Left ventricle myocardium inferior (tissue), 1 donor: ENCODE results near the gene DNASE1L2. TPM values are rescaled to one million over a fixed set of nuclear protein-coding genes. Genes with fewer than 3 reads are reported as not detected.
"Not testable (repeated sequence)": the region's sequence is repeated elsewhere in the genome, so short reads cannot be mapped to it uniquely, and the experiment has no call there.

ENCODE experiments used
- DNase-seq: peaks from one replicate; pipeline ENCODE4 v3.0.0-alpha.2; 2020
- H3K27ac ChIP-seq: fragments of 200-600 bp; replicated peaks from 2 replicates; pipeline ENCODE4 v1.8.0; 2021
- H3K27me3 ChIP-seq: fragments of 200-600 bp; 2 replicates; pipeline ENCODE4 v1.8.0; 2021; ENCODE audit warnings: low read depth
- H3K36me3 ChIP-seq: fragments of 200-600 bp; 2 replicates; pipeline ENCODE4 v1.8.0; 2021
- H3K4me1 ChIP-seq: fragments of 200-600 bp; 2 replicates; pipeline ENCODE4 v1.8.0; 2021
- H3K4me3 ChIP-seq: fragments of 200-600 bp; 2 replicates; pipeline ENCODE4 v1.8.0; 2021; ENCODE audit warnings: mild to moderate bottlenecking, moderate library complexity
- H3K9me3 ChIP-seq: fragments of 200-600 bp; replicated peaks from 2 replicates; pipeline ENCODE4 v1.8.0; 2021
- intact Hi-C: fragments of 100-400 bp; cut with micrococcal nuclease; formaldehyde crosslinking; loops from one replicate; pipeline ENCODE4 v1.11.0; 2022
- total RNA-seq: library from RNA; stranded (reverse); fragmentation: NEBNext Ultra II Directional; extraction: Animal tissue kit (Norgen Biotek cat#: 25700); gene quantifications from one replicate; pipeline ENCODE4 v1.2.1, GENCODE V29; 2021
- TF ChIP-seq, protein P1 (sequence below): fragments of 200-600 bp; IDR thresholded peaks from 2 replicates; pipeline ENCODE4 v1.8.0; 2021; ENCODE audit warnings: antibody characterized with exemption, mild to moderate bottlenecking, borderline replicate concordance
- donor health status: DM: no; HTN: yes; CAD: no; lungs with severe emphysema.

The DNASE1L2 gene
- total RNA-seq, 1 donor from 2014 or later, result 0.47 TPM

DNA sequence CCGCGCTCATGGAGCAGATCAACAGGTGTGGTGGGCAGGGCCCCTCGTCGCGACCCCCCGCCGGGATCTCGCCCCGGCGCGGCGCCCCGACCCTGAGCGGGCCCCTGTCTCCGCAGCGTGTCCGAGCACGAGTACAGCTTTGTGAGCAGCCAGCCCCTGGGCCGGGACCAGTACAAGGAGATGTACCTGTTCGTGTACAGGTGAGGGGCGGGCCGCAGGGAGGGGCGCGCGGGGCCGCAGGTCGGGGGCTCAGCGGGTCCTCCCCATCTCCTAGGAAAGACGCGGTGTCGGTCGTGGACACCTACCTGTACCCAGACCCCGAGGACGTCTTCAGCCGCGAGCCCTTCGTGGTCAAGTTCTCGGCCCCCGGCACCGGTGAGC lies 848 bp downstream of the DNASE1L2 start:
- H3K27ac ChIP-seq, result no peak overlapping the region
- DNase-seq, result no peak
- TF ChIP-seq, protein P1, sequence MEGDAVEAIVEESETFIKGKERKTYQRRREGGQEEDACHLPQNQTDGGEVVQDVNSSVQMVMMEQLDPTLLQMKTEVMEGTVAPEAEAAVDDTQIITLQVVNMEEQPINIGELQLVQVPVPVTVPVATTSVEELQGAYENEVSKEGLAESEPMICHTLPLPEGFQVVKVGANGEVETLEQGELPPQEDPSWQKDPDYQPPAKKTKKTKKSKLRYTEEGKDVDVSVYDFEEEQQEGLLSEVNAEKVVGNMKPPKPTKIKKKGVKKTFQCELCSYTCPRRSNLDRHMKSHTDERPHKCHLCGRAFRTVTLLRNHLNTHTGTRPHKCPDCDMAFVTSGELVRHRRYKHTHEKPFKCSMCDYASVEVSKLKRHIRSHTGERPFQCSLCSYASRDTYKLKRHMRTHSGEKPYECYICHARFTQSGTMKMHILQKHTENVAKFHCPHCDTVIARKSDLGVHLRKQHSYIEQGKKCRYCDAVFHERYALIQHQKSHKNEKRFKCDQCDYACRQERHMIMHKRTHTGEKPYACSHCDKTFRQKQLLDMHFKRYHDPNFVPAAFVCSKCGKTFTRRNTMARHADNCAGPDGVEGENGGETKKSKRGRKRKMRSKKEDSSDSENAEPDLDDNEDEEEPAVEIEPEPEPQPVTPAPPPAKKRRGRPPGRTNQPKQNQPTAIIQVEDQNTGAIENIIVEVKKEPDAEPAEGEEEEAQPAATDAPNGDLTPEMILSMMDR, result no peak
- H3K36me3 ChIP-seq, result peaks cover 58% of the 10 kb centered on the region
- H3K27me3 ChIP-seq, result peaks cover 23% of the 10 kb centered on the region
- no peaks in the 10 kb centered on the region for H3K9me3 ChIP-seq
- H3K4me3 ChIP-seq, result peak overlapping the region; percentile 55
- intact Hi-C loops, result no loop called here
- peaks cover 25% of the 10 kb centered on the region for H3K4me1 ChIP-seq

DNA sequence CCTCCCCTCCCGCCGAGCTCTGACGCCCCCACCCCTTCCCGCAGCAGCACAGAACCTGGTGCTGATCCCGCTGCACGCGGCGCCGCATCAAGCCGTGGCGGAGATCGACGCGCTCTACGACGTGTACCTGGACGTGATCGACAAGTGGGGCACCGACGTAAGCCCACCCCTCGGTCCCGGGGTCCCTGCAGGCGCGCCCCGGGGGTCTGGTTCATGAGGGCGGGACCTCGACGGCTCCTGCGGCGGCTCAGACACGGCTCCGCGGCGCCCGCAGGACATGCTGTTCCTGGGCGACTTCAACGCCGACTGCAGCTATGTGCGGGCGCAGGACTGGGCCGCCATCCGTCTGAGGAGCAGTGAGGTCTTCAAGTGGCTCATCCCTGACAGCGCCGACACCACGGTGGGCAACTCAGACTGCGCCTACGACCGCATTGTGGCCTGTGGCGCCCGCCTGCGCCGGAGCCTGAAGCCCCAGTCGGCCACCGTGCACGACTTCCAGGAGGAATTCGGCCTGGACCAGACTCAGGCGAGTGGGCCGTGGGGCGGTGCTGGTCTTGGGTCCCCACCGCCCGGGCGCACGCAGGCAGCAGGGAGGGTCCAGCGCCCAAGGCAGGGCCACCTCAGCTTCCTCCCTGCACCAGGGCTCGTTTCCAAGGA lies 1.4 kb downstream of the DNASE1L2 start:
- Histone ChIP-seq H3K9me3 (no peaks in the 10 kb centered on the region), H3K36me3 (peaks cover 58% of the 10 kb centered on the region), H3K27ac (peak overlapping the region; percentile 41), H3K4me3 (peak overlapping the region; percentile 55), H3K27me3 (peaks cover 23% of the 10 kb centered on the region), H3K4me1 (peaks cover 25% of the 10 kb centered on the region)
- TF ChIP-seq, protein P1, result no peak
- no peak for DNase-seq
- intact Hi-C loops, result no loop called here

DNA sequence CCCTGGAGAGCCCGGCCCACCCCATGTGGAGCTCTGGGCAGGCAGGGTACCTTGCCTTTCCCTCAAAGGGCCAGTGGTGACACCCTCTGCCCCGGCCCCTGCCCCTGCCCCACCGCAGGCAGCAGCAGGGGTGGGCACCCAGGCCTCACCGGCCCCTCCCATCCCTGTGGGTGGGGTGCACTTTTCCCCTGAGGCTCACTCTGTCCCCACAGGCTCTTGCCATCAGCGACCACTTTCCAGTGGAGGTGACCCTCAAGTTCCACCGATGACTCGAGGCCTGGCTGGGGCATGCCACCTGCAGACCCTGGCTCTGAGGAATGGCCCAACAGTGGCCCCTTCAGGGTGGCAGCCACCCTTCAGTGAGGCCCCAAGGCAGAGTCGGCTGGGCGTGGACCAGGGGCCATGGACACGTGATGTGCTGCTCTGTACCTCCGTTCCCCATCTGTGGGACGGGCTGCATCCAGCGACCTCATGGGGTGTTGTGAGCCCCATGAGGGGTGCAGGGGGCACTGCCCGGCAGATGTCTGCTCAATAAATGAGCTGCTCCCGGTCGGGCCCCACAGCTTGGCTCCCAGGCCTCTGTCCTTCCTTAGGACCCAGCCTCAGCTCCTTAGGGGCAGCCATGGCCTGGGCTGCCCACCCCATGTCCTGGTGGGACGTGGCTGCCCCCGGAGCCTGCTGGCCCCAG lies 2.0 kb downstream of the DNASE1L2 start:
- Histone ChIP-seq H3K4me3 (peak overlapping the region; percentile 55), H3K9me3 (no peaks in the 10 kb centered on the region), H3K27me3 (peaks cover 23% of the 10 kb centered on the region), H3K4me1 (peaks cover 25% of the 10 kb centered on the region), H3K36me3 (peaks cover 58% of the 10 kb centered on the region), H3K27ac (peak overlapping the region; percentile 41)
- TF ChIP-seq, protein P1, result no peak
- DNase-seq, result no peak
- intact Hi-C loops, result no loop called here

DNA sequence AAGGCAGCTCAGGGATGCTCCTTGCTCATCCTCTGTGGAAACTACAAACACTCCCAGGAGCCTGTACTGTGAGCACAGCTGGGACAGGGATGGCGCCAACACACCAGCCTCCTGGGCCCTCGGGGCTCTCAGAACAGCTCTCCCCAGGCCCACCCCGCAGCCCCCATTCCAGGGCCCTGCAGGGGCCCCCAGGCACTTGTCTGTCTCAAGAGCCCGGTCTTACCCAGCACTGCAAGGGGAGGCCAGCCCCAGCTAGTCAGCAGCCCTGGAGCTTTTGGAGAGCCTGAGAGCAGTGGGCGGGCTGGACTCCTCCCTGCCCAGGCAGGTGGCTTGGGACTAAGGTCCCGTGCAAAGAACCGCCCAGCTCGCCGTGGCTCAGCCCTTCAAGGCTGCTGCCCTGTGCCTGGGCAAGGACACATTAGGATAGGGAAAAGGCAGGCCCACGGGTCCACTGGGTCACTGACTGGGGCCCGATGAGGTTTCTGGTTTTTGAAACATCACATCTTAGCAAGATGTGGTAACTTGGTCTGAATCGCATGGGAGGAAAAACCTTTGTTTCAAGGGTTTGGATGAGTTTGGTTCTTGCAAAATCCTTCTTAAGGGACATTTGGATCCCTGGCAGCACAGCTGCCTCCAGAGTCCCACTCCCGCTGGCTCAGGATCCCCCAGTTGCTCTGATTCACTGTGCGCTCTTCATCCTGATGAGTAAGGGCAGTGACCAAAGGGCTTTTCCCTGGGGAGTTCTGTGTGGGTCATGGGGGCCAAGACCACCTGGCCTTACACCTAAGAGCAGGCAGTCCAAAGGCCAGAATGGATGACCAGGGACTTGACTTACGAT lies 2.8 kb downstream of the DNASE1L2 start:
- Histone ChIP-seq H3K9me3 (no peaks in the 10 kb centered on the region), H3K36me3 (peaks cover 58% of the 10 kb centered on the region), H3K4me3 (no peak overlapping the region), H3K27me3 (peaks cover 23% of the 10 kb centered on the region), H3K4me1 (peaks cover 25% of the 10 kb centered on the region), H3K27ac (no peak overlapping the region)
- TF ChIP-seq, protein P1, result no peak
- intact Hi-C loops, result no loop called here
- DNase-seq, result no peak

DNA sequence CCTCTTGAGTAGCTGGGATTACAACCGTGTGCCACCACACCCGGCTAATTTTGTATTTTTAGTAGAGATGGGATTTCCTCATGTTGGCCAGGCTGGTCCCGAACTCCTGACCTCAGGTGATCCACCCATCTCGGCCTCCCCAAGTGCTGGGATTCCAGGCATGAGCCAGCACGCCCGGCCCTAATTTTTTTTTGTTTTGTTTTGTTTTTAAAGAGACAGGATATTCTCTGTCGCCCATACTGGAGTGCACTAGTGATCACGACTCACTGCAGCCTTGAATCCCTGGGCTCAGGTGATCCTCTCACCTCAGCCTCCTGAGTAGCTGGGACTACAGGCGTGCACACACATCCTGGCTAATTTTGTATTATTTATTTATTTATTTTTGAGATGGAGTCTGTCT lies 4.1 kb downstream of the DNASE1L2 start:
- H3K4me1 ChIP-seq, result peaks cover 25% of the 10 kb centered on the region
- not testable (repeated sequence) for H3K4me3 ChIP-seq, H3K27ac ChIP-seq, H3K9me3 ChIP-seq, DNase-seq
- peaks cover 22% of the 10 kb centered on the region for H3K27me3 ChIP-seq
- intact Hi-C loops, result loop anchor here (10.0 kb wide), 1 partner anchor 166 kb away; no protein-coding TSS in a partner anchor
- peaks cover 58% of the 10 kb centered on the region for H3K36me3 ChIP-seq
